SK-N-SH (cell line): ENCODE data around the gene FBXL5.

ENCODE experiments used
- CTCF ChIP-seq: fragments of 200-600 bp; sonication (generic); IDR thresholded peaks from 2 replicates; pipeline ENCODE4 v1.6.1; 2017; ENCODE audit warnings: antibody characterized with exemption, mild to moderate bottlenecking, moderate library complexity
- EP300 ChIP-seq, 2 experiments: IDR thresholded peaks; 2 replicates each; pipeline versions ENCODE4 v1.4.0 to v1.6.1; 2012; ENCODE audit warnings: borderline replicate concordance in 1 of 2, low read depth in 1 of 2, low read length in 1 of 2
- GABPA ChIP-seq: IDR thresholded peaks from 2 replicates; pipeline ENCODE4 v1.4.0; 2012; ENCODE audit warnings: low read depth, mild to moderate bottlenecking
- GATA2 ChIP-seq: sonication (generic); formaldehyde crosslinking; IDR thresholded peaks from 2 replicates; pipeline ENCODE4 v1.5.0; 2020; ENCODE audit warnings: mild to moderate bottlenecking, missing genetic modification reagents
- MXI1 ChIP-seq: IDR thresholded peaks from 2 replicates; pipeline ENCODE4 v1.6.1; 2012; ENCODE audit warnings: mild to moderate bottlenecking, low read depth, low read length, improper control_type of control experiment
- NFIC ChIP-seq: IDR thresholded peaks from 2 replicates; pipeline ENCODE4 v1.4.0; 2012; ENCODE audit warnings: borderline replicate concordance
- PBX3 ChIP-seq: IDR thresholded peaks from 2 replicates; pipeline ENCODE4; 2012
- RAD21 ChIP-seq: IDR thresholded peaks from 2 replicates; pipeline ENCODE4 v1.6.1; 2012; ENCODE audit warnings: mild to moderate bottlenecking, low read length
- REST ChIP-seq: IDR thresholded peaks from 2 replicates; pipeline ENCODE4 v1.6.1; 2012; ENCODE audit warnings: mild to moderate bottlenecking, low read depth, low read length, moderate library complexity
- RFX5 ChIP-seq: IDR thresholded peaks from 2 replicates; pipeline ENCODE4 v1.6.1; 2012; ENCODE audit warnings: mild to moderate bottlenecking, improper control_type of control experiment, low read length
- TAF1 ChIP-seq: IDR thresholded peaks from 2 replicates; pipeline ENCODE4 v1.6.1; 2012; ENCODE audit warnings: low read depth, mild to moderate bottlenecking, low read length, moderate library complexity, borderline replicate concordance
- TEAD4 ChIP-seq: IDR thresholded peaks from 2 replicates; pipeline ENCODE4 v1.4.0; 2012; ENCODE audit warnings: mild to moderate bottlenecking, borderline replicate concordance; ENCODE audit not compliant: insufficient read depth

DNA sequence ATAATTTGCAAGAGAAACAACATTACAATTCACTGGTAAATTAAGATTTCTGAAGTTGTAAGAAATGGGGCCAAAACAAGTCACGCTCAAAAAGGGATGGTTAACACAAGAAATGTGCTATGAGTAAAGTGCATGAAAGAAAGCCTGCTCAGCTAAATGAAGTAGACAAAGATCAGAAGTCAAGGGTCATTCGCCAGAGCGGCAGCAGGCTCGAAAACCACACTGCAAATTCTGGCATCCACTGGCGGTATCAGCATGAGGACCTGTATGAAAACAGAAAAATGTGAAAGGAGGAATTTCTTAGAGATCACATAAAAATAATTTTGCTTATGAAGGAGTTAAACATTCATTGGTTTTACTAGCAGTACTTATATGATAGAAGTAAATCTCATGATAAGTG is 49.6 kb downstream of the FBXL5 start:
- TF ChIP-seq RFX5 (no peak), CTCF (no peak), GABPA (no peak), EP300 (IDR thresholded peaks at IDR 0.05; ENCODE audit: borderline replicate concordance in 1 of 2, low read depth in 1 of 2, low read length in 1 of 2) (no peak), TEAD4 (no peak), REST (no peak), NFIC (no peak), TAF1 (no peak), GATA2 (CRISPR knock-in tag) (no peak), PBX3 (no peak), RAD21 (no peak), MXI1 (no peak)
